ENCODE measurements around the gene CCDC185. TPM values are rescaled to one million over a fixed set of nuclear protein-coding genes. Genes with fewer than 3 reads are reported as not detected.
"Not testable (repeated sequence)": the region's sequence is repeated elsewhere in the genome, so short reads cannot be mapped to it uniquely, and the experiment has no call there.

Gene CCDC185
- total RNA-seq, 1 donor from 2014 or later: not detected

DNA sequence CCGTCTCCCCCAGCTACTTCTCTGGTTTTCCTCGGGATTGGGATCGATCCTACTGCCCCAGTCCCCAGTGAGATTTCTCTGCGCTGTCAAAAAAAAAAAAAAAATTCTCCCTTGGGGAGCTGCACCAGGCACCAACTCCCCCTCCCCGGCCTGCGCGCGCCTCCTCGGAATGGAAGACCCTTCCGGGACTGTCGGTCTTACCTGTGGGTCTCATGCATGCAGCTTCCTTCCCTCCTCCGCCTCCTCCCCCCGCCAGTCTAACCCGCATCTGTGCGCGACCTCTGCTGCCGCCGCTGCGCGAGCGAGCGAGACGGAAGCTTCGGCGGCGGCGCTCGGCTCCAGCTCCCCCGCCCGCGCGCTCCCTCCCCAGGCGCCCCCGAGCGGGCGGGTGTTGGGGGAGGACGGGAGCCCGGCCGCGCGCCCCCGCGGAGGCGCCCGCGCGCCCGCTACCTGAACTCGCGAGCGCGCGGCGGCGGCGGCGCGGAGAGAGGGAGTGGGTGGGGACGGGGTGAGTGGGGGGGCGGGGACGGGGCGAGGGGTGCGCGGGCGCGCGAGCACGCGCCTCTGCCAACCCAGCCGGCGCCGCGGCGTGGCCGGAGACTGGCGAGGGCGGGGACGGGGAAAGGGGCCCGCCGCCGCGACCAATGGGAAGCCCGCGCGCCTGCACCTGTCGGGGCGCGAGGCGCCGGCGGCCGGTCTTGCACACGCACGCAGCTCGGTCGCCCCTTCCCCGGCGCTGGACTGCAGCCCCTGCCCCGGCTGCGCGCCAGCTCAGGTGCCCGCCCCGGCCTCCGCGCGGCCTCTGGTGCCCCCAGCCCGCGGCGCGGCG is 29.1 kb upstream of the CCDC185 start, which contains the start of gene SUSD4:
TSS of gene SUSD4 (minus strand) at position 321 of the 829 bp plus-strand sequence. CDS start 751 bp downstream, outside the sequence.
- intact Hi-C loops (cut with micrococcal nuclease): loop anchor here (1.0 to 10.0 kb wide), 2 partner anchors 231 to 549 kb away; partner anchors contain the start of gene DISP1
- Mint-ChIP-seq H3K36me3 (ENCODE audit: low read depth) (no peaks in the 10 kb centered on the region), H3K4me3 (peak within 1 kb of the TSS; percentile 85), H3K4me1 (peaks cover 4% of the 10 kb centered on the region), H3K27me3 (peaks cover 56% of the 10 kb centered on the region), H3K27ac (no peak within 1 kb of the TSS), H3K9me3 (no peaks in the 10 kb centered on the region)
- peak; percentile 83 for DNase-seq

DNA sequence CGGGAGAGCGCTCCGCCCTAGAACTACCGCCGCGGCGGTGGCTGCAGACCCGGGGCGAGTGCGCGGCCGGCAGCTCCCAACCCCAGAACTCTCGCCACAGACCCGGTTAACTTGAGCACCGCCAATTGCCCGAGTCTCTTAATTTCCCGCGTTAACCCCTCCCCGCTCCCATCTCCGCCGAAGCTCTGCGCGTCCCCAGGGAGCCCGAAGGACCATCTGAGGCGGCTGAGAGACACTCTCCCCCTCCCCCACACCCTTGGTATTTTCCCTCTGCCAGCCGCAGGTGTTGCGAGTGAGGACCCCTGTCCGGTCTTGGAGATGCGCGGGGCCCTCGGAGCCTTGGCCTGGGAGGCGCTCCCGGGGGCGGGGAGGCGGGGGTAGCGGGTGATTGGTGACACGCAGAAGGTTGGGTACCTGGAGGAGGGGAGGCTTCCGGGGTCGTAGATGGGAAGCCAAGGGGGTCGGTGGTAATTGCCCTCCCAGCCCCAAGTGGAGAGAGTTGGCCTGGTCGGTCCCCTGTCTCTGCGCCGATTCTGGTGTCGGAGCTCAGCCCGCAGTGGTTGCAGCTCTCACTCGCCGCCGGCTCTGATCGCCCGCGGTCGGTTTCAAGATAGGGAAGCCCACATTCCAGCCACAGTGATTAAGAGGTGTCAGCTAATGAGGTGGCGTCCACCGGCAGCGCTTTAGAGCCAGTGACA is 28.4 kb upstream of the CCDC185 start:
- no peaks in the 10 kb centered on the region for H3K9me3 Mint-ChIP-seq
- no peak for DNase-seq
- H3K27ac Mint-ChIP-seq: no peak overlapping the region
- H3K27me3 Mint-ChIP-seq: peaks cover 49% of the 10 kb centered on the region
- H3K4me3 Mint-ChIP-seq: peak overlapping the region; percentile 75
- peaks cover 4% of the 10 kb centered on the region for H3K4me1 Mint-ChIP-seq
- no peaks in the 10 kb centered on the region for H3K36me3 Mint-ChIP-seq (ENCODE audit: low read depth)
- intact Hi-C loops (cut with micrococcal nuclease): loop anchor here (10.0 kb wide), 1 partner anchor 550 kb away; the partner anchor contains the start of gene DISP1

DNA sequence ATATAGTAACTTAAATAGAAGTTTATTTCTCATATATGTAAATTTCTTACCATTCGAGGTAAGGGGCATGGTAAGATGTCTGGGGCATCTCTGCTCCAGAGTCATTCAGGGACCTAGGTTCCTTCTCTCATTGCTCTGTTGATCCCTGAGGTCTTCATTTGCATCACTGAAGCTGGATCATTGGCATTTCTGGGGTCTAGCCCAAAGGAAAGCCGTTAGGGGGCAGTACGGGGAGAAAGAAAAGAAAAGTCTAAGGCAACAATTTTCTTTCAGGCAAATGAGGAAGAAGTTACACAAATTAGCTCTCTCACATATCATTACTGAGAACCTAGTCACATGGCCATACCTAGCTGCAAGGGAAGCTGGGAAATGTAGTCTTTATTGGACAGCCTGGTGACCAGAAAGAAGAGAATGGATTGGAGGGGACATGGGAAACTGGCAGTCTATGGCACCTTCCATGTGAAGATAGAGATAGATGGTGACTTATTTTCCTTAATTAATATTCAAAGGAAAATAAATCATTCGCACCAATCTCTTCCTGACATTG is 19.1 kb upstream of the CCDC185 start:
- Mint-ChIP-seq H3K9me3 (peaks cover 3% of the 10 kb centered on the region), H3K4me3 (no peak overlapping the region), H3K36me3 (ENCODE audit: low read depth) (no peaks in the 10 kb centered on the region), H3K27me3 (peaks cover 7% of the 10 kb centered on the region), H3K4me1 (no peaks in the 10 kb centered on the region), H3K27ac (no peak overlapping the region)
- intact Hi-C loops (cut with micrococcal nuclease): no loop called here
- DNase-seq: no peak

DNA sequence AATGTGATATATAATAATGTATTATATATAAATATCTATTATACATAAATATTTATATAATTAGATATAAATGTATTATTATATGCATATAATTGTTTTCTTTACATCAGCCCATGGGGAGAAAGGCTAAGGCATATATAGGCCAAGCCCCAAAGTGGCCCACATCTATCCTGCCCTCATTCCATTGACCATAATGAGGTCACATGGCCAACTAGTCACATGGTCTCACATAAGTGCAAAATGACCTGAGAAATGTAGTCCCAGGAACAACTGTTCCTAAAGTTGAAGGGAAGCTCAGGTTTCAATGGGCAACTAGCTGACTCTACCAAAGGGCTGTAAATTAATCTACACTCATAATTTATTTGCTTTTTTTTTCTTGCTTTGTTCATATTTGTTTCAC is 14.5 kb upstream of the CCDC185 start:
- intact Hi-C loops (cut with micrococcal nuclease): no loop called here
- H3K27me3 Mint-ChIP-seq: no peaks in the 10 kb centered on the region
- H3K27ac Mint-ChIP-seq: no peak overlapping the region
- DNase-seq: no peak
- H3K9me3 Mint-ChIP-seq: no peaks in the 10 kb centered on the region
- H3K4me3 Mint-ChIP-seq: no peak overlapping the region
- no peaks in the 10 kb centered on the region for H3K36me3 Mint-ChIP-seq (ENCODE audit: low read depth)
- no peaks in the 10 kb centered on the region for H3K4me1 Mint-ChIP-seq

DNA sequence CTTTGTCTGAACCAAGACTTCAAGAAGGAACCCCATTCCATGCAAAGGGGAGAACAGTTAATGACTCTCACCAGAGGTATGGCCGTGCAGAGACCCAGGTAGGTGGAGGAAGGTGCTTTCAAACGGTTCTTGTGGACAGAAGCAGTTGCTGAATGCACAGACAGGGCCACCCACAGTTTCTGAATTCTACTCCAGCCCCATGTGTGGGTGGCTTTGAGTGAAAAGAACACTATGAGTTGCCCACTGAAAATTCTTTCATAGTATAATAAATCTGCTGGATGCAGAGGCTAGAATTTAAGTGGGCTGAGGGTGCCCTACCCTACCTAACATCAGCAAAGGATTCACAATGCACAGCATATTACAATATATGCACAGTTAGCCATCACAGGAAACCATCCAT is 7.2 kb upstream of the CCDC185 start:
- H3K36me3 Mint-ChIP-seq (ENCODE audit: low read depth): no peaks in the 10 kb centered on the region
- peaks cover 5% of the 10 kb centered on the region for H3K27me3 Mint-ChIP-seq
- H3K9me3 Mint-ChIP-seq: no peaks in the 10 kb centered on the region
- intact Hi-C loops (cut with micrococcal nuclease): no loop called here
- no peak overlapping the region for H3K27ac Mint-ChIP-seq
- no peak overlapping the region for H3K4me3 Mint-ChIP-seq
- no peak for DNase-seq
- no peaks in the 10 kb centered on the region for H3K4me1 Mint-ChIP-seq

DNA sequence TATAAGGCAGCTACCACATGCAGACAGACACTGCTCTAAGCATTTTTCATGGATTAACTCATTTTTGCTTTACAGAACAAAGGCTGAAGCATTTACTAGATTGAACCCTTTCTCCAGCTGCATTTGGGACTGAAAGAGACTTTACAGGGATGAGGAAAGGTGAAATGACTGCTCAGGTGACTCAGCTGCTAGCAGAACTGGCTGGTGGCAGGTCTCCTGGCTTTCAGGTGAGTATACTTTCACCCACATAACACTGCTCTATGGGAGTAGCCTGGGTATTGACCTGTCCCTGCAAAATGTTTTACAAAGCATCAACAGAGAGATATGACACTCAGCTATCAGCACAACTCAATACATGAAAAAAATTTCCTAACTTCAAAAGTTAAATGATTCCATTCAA is 2.6 kb upstream of the CCDC185 start:
- Mint-ChIP-seq H3K9me3 (no peaks in the 10 kb centered on the region), H3K36me3 (ENCODE audit: low read depth) (no peaks in the 10 kb centered on the region), H3K27me3 (peaks cover 22% of the 10 kb centered on the region), H3K4me3 (no peak overlapping the region), H3K27ac (no peak overlapping the region), H3K4me1 (no peaks in the 10 kb centered on the region)
- intact Hi-C loops (cut with micrococcal nuclease): no loop called here
- no peak for DNase-seq

DNA sequence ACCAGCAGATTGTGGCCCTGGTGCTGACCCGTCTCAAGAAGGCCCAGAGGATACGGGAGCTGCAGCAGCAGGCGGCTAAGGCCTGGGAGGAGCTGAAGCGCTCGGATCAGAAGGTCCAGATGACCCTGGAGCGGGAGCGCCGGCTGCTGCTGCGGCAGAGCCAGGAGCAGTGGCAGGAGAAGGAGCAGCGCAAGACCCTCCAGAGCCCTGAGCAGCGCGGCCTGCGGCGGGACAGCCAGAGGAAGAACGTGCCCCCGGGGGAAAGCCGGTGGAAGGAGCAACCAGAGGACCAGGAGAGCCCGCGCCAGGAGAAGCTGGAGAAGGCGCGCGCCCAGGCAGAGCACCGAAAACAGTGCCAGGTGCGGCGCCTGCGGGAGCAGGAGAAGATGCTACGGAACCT is 1.0 kb downstream of the CCDC185 start:
- Mint-ChIP-seq H3K4me1 (no peaks in the 10 kb centered on the region), H3K27me3 (peaks cover 20% of the 10 kb centered on the region), H3K4me3 (no peak overlapping the region), H3K36me3 (ENCODE audit: low read depth) (no peaks in the 10 kb centered on the region), H3K27ac (no peak overlapping the region), H3K9me3 (no peaks in the 10 kb centered on the region)
- DNase-seq: no peak
- intact Hi-C loops (cut with micrococcal nuclease): no loop called here

DNA sequence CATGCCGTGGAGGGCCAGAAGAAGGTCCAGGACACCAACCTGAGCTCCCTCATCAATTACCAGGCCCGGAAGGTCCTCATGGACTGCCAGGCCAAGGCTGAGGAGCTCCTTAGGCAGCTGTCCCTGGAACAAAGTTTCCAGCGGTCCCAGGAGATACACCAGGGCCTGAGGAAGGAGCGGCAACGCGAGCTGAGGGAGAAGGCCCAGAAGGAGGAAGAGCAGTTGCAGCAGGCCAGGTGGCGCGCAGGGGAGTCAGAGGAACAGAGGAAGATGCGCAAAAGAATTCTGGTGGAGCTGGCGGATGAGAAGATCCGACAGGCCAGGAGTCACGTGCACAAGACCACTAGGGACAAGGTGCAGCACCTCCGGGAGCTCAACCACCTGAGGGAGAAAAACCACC is 1.5 kb downstream of the CCDC185 start:
- H3K36me3 Mint-ChIP-seq (ENCODE audit: low read depth): no peaks in the 10 kb centered on the region
- H3K9me3 Mint-ChIP-seq: no peaks in the 10 kb centered on the region
- H3K4me1 Mint-ChIP-seq: no peaks in the 10 kb centered on the region
- no peak overlapping the region for H3K27ac Mint-ChIP-seq
- H3K4me3 Mint-ChIP-seq: no peak overlapping the region
- intact Hi-C loops (cut with micrococcal nuclease): no loop called here
- no peak for DNase-seq
- peaks cover 20% of the 10 kb centered on the region for H3K27me3 Mint-ChIP-seq

DNA sequence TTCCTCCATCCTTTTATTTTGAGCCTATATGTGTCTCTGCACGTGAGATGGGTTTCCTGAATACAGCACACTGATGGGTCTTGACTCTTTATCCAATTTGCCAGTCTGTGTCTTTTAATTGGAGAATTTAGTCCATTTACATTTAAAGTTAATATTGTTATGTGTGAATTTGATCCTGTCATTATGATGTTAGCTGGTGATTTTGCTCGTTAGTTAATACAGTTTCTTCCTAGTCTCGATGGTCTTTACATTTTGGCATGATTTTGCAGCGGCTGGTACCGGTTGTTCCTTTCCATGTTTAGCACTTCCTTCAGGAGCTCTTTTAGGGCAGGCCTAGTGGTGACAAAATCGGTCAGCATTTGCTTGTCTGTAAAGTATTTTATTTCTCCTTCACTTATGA is 6.2 kb downstream of the CCDC185 start:
- not testable (repeated sequence) for H3K27me3 Mint-ChIP-seq

DNA sequence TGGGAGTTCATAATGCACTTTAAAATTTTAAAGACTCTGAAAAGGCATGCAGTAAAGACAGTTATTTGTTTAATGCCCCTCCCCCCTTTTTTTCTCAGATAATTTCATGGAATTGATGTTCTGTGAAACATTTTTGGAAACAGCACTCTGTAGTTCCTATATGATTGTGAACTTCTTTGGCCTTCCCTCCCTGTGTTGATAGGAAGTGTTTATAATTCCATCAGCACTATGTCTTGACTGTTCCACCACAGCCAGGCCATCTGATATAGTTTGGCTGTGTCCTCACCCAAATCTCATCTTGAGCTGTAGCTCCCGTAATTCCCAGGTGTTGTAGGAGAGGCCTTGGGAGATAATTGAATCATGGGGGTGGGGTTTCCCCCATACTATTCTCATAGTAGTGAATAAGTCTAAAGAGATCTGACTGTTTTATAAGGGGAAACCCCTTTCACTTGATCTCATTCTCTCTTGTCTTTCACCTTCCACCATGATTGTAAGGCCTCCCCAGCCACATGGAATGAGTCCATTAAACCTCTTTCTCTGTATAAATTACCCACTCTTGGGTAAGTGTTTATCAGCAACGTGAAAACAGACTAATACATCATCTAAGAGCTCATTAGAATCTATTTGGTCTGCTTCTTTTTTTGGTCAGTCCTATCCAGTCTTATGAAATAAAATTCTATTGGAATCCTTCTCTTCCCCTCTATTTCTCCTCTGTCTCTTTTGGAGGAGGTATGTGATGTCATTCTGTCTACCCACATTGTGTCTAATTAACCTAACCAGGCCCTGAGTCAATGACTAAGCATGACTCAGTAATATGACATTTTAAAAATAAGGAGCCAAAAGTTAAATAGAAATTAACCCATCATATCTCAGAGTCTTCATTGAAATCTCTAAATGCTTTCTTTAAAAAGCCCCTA is 8.9 kb downstream of the CCDC185 start:
- no peak overlapping the region for H3K27ac Mint-ChIP-seq
- intact Hi-C loops (cut with micrococcal nuclease): no loop called here
- peaks cover 12% of the 10 kb centered on the region for H3K9me3 Mint-ChIP-seq
- peaks cover 2% of the 10 kb centered on the region for H3K4me1 Mint-ChIP-seq
- H3K27me3 Mint-ChIP-seq: peaks cover 11% of the 10 kb centered on the region
- H3K4me3 Mint-ChIP-seq: no peak overlapping the region
- DNase-seq: peak; percentile 25
- H3K36me3 Mint-ChIP-seq (ENCODE audit: low read depth): no peaks in the 10 kb centered on the region

More for the DNA sequence above, 6.2 kb downstream of the CCDC185 start:
- H3K27ac Mint-ChIP-seq; H3K4me3 Mint-ChIP-seq; H3K36me3 Mint-ChIP-seq (ENCODE audit: low read depth); DNase-seq; H3K4me1 Mint-ChIP-seq; H3K9me3 Mint-ChIP-seq; intact Hi-C loops (cut with micrococcal nuclease): not testable (repeated sequence)

DNA sequence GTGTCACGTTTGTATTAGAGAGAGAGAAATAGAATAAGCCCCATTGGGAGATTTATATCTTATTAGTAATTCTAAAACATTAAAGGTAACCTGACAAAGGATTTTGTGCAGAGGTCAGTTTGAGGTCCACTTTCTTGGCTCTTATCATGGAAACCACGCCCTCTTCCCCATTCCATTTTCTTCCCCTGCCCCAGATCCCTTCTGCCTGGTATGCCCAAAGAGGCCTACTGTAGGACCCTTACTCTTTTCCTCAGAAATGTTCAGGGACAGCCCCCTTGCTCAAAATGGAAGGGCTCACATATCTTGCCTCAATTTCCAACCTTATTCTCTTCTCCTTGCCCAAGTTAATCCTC is 9.6 kb downstream of the CCDC185 start:
- intact Hi-C loops (cut with micrococcal nuclease): no loop called here
- Mint-ChIP-seq H3K4me1 (peaks cover 2% of the 10 kb centered on the region), H3K27ac (no peak overlapping the region), H3K9me3 (peaks cover 12% of the 10 kb centered on the region), H3K4me3 (no peak overlapping the region), H3K36me3 (ENCODE audit: low read depth) (no peaks in the 10 kb centered on the region), H3K27me3 (peaks cover 11% of the 10 kb centered on the region)
- peak; percentile 36 for DNase-seq

DNA sequence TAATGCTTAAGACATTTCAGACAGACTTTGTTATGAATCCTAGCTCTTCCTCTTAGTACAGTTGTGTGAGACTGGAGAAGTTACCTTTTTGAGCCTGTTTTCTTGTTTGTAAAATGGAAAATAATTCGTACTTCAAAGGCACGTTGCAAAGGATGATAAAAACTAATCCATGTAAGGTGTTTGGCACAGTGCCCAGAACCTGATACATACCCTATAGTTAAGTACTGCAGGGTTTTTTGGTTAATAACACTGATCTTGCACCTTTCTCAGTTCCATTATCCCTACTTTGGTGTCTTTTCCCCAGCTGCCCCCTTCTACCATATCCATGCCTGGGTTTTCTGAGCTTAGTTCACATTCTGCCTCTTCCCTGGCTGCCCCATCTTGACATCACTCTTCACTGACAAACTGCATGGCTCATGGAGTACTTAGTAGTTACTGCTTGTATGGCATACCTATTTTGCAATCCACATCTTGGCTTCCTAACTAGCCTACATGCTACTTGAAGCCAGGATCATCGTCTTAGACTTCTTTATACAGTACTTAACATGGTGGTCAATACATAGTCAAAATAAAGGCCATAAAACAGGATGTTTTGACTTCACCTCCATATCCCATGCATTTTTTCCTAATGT is 10.1 kb downstream of the CCDC185 start:
- Mint-ChIP-seq H3K36me3 (ENCODE audit: low read depth) (no peaks in the 10 kb centered on the region), H3K4me3 (no peak overlapping the region), H3K27ac (no peak overlapping the region), H3K9me3 (peaks cover 12% of the 10 kb centered on the region), H3K4me1 (peaks cover 2% of the 10 kb centered on the region), H3K27me3 (peaks cover 13% of the 10 kb centered on the region)
- intact Hi-C loops (cut with micrococcal nuclease): no loop called here
- DNase-seq: peak; percentile 22

DNA sequence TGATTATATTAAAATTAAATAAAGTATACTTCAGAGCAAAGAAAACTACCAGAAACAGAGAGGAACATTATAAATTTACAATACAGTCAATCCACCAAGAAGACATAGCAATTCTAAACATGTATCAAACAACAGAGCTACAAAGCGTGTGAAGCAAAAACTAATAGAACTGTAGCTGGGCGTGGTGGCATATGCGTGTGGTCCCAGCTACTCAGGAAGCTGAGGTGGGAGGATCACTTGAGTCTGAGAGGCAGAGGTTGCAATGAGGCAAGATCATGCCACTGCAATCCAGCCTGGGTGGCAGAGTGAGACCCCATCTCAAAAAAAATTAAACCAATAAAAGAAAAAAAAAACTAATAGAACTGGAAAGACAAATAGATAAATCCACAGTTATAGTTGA is 12.3 kb downstream of the CCDC185 start:
- H3K4me1 Mint-ChIP-seq: peaks cover 2% of the 10 kb centered on the region
- no peak for DNase-seq
- H3K27me3 Mint-ChIP-seq: peaks cover 13% of the 10 kb centered on the region
- no peak overlapping the region for H3K27ac Mint-ChIP-seq
- H3K36me3 Mint-ChIP-seq (ENCODE audit: low read depth): no peaks in the 10 kb centered on the region
- intact Hi-C loops (cut with micrococcal nuclease): no loop called here
- H3K9me3 Mint-ChIP-seq: peaks cover 12% of the 10 kb centered on the region
- H3K4me3 Mint-ChIP-seq: no peak overlapping the region

All from activated CD4-positive, alpha-beta T cell treated with anti-CD3 and anti-CD28 coated beads, Interleukin-2, amount 10 ng/mL, durations not matched to agents 24 days and 14 days (primary cell).